Heart left ventricle (tissue), 13 donors: Measurements from ENCODE around the gene LCN1.

Experiments used
- POLR2A ChIP-seq, 2 donors: fragments of 450-650 bp; IDR thresholded peaks; one replicate each; pipeline ENCODE4 v1.6.1; 2017; ENCODE audit warnings: antibody characterized with exemption in 2 of 2, mild to moderate bottlenecking in 2 of 2, moderate library complexity in 2 of 2
- TF ChIP-seq, protein P1 (sequence below), 12 donors: fragments of 200-600 bp; sonication (generic) in 4 of 12; IDR thresholded peaks; one replicate each; pipeline versions ENCODE4 v1.5.0 to v1.8.0; 2018 to 2022; ENCODE audit warnings: antibody characterized with exemption in 12 of 12, mild to moderate bottlenecking in 5 of 12
- donor health status: ischemic (EF 13 %, LVEDD 7.1; RV severe dilation, severe dysfunction).
- donor health status: DM: no; HTN: yes; CAD: no.
- donor health status: DM: no; HTN: no; CAD: no.
- donor health status: ischemic (EF 25% LVEDD 6.9; RV normal size, moderate dysfunction).
- donor health status: ischemic (EF 25% LVEDD 5.7; RV mildly dilated, moderate dysfunction).
- donor health status: ischemic (EF 35%, LVEDD 5.7; RV mildly dilated, moderate dysfunction).
- donor health status: nonischemic (EF 11% LVEDD 7.7; RV severe dilation, severe dysfunction).
- donor health status: DM: yes; HTN: yes; CAD: no.
- donor health status: PGD.
- donor health status: ischemic (EF 29% LVEDD 5.4; RV normal size, mild dysfunction).
- donor health status: nonischemic (EF 23%, LVEDD 6.1; RV moderate dilation, normal function).

DNA sequence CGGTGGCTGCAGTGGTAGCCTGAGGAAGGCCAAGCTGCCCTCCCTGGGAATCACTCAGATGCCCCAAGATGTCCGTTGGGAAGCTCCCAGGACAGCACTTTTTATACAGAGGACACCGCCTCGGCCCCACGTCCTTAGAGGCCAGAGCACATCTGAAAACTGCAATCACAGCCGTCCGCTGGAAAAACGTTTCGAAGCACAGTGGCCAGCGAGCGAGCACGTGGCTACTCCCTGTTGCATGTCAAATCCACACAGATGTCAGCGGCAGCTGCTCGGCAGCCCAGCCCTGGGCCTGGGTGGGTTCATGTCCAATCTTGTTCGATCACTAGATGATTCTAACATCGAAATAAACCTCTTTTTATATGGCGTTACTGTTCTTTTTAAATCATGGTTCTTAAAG is 32.7 kb upstream of the LCN1 start:
- TF ChIP-seq POLR2A (IDR thresholded peaks at IDR 0.05): no peak
- TF ChIP-seq, protein P1, sequence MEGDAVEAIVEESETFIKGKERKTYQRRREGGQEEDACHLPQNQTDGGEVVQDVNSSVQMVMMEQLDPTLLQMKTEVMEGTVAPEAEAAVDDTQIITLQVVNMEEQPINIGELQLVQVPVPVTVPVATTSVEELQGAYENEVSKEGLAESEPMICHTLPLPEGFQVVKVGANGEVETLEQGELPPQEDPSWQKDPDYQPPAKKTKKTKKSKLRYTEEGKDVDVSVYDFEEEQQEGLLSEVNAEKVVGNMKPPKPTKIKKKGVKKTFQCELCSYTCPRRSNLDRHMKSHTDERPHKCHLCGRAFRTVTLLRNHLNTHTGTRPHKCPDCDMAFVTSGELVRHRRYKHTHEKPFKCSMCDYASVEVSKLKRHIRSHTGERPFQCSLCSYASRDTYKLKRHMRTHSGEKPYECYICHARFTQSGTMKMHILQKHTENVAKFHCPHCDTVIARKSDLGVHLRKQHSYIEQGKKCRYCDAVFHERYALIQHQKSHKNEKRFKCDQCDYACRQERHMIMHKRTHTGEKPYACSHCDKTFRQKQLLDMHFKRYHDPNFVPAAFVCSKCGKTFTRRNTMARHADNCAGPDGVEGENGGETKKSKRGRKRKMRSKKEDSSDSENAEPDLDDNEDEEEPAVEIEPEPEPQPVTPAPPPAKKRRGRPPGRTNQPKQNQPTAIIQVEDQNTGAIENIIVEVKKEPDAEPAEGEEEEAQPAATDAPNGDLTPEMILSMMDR (IDR thresholded peaks at IDR 0.05): no peak
